ENCODE results near the gene PLA2G4B. TPM values are rescaled to one million over a fixed set of nuclear protein-coding genes. Genes with fewer than 3 reads are reported as not detected.

The PLA2G4B gene
- polyA plus RNA-seq, 1 donor (not counting 4 experiments of a cell fraction or from before 2014, with no cell fraction given) = 8.6 TPM

GRCh38 chr15:41874736-41875135 is 36.1 kb downstream of the PLA2G4B start:
- Histone ChIP-seq H3K79me2 (ENCODE audit: control insufficient read depth, insufficient read depth, low read length) (no peaks in the 10 kb centered on the region), H4K20me1 (ENCODE audit: control insufficient read depth, extremely low read depth, insufficient read depth, low read length) (no peaks in the 10 kb centered on the region), H3K4me2 (ENCODE audit: control insufficient read depth, extremely low read depth, insufficient read depth, low read depth, low read length) (no peak overlapping the region), H3K9me1 (ENCODE audit: control insufficient read depth, extremely low read depth, insufficient read depth, low read length) (no peaks in the 10 kb centered on the region), H2AFZ (ENCODE audit: control insufficient read depth, low read length) (no peak overlapping the region), H3K27me3 (ENCODE audit: control insufficient read depth, extremely low read depth, insufficient read depth, low read length) (peaks cover 14% of the 10 kb centered on the region), H3K9ac (ENCODE audit: control insufficient read depth, extremely low read depth, insufficient read depth, low read length) (no peak overlapping the region), H3K4me1 (ENCODE audit: control insufficient read depth, extremely low read depth, insufficient read depth, low read length) (peaks cover 15% of the 10 kb centered on the region), H3K4me3 (ENCODE audit: control insufficient read depth in 2 of 3, extremely low read depth in 1 of 3, insufficient read depth in 2 of 3, low read depth in 1 of 3, low read length in 3 of 3) (no peak overlapping the region), H3K36me3 (ENCODE audit: control insufficient read depth in 2 of 2, extremely low read depth in 1 of 2, insufficient read depth in 2 of 2, low read length in 2 of 2) (no peaks in the 10 kb centered on the region), H3K27ac (ENCODE audit: control insufficient read depth, insufficient read depth, low read length) (no peak overlapping the region), H3K9me3 (ENCODE audit: control insufficient read depth, low read depth, low read length) (no peaks in the 10 kb centered on the region)
- no peak for FAIRE-seq
- no peak for DNase-seq (ENCODE audit: low read depth, low spot score)
- dilution Hi-C loops (cut with MboI; ENCODE audit: extremely low pct_ligation_motif_present, low sequenced_read_pairs) = no loop called here
- TF ChIP-seq EZH2 (IDR thresholded peaks at IDR 0.05; ENCODE audit: low read length) (no peak), CTCF (optimal IDR thresholded peaks at IDR 0.05 in 1 of 3, IDR thresholded peaks at IDR 0.05 in 1 of 3, conservative IDR thresholded peaks at IDR 0.05 in 1 of 3; ENCODE audit: extremely low read depth in 1 of 3, insufficient read depth in 2 of 3, low read length in 3 of 3) (no peak)

- peaks cover 15% of the 10 kb centered on the region for H3K27me3 ChIP-seq (ENCODE audit: control insufficient read depth, extremely low read depth, insufficient read depth, low read length)
- no peak overlapping the region for H2AFZ ChIP-seq (ENCODE audit: control insufficient read depth, low read length)
- H3K4me1 ChIP-seq (ENCODE audit: control insufficient read depth, extremely low read depth, insufficient read depth, low read length) = peaks cover 4% of the 10 kb centered on the region
- H3K9me1 ChIP-seq (ENCODE audit: control insufficient read depth, extremely low read depth, insufficient read depth, low read length) = no peaks in the 10 kb centered on the region
- FAIRE-seq = no peak
- no peak overlapping the region for H3K27ac ChIP-seq (ENCODE audit: control insufficient read depth, insufficient read depth, low read length)
- no peak overlapping the region for H3K4me3 ChIP-seq (ENCODE audit: control insufficient read depth in 2 of 3, extremely low read depth in 1 of 3, insufficient read depth in 2 of 3, low read depth in 1 of 3, low read length in 3 of 3)
- TF ChIP-seq EZH2 (IDR thresholded peaks at IDR 0.05; ENCODE audit: low read length) (no peak), CTCF (optimal IDR thresholded peaks at IDR 0.05 in 1 of 3, IDR thresholded peaks at IDR 0.05 in 1 of 3, conservative IDR thresholded peaks at IDR 0.05 in 1 of 3; ENCODE audit: extremely low read depth in 1 of 3, insufficient read depth in 2 of 3, low read length in 3 of 3) (no peak)
- no peak for DNase-seq (ENCODE audit: low read depth, low spot score)
- no peak overlapping the region for H3K9ac ChIP-seq (ENCODE audit: control insufficient read depth, extremely low read depth, insufficient read depth, low read length)
- H3K79me2 ChIP-seq (ENCODE audit: control insufficient read depth, insufficient read depth, low read length) = no peaks in the 10 kb centered on the region
- H4K20me1 ChIP-seq (ENCODE audit: control insufficient read depth, extremely low read depth, insufficient read depth, low read length) = no peaks in the 10 kb centered on the region
- no peaks in the 10 kb centered on the region for H3K9me3 ChIP-seq (ENCODE audit: control insufficient read depth, low read depth, low read length)
- dilution Hi-C loops (cut with MboI; ENCODE audit: extremely low pct_ligation_motif_present, low sequenced_read_pairs) = no loop called here
- H3K4me2 ChIP-seq (ENCODE audit: control insufficient read depth, extremely low read depth, insufficient read depth, low read depth, low read length) = no peak overlapping the region
- H3K36me3 ChIP-seq (ENCODE audit: control insufficient read depth in 2 of 2, extremely low read depth in 1 of 2, insufficient read depth in 2 of 2, low read length in 2 of 2) = no peaks in the 10 kb centered on the region
Observed at GRCh38 chr15:41876007-41876406, 37.4 kb downstream of the PLA2G4B start.

Data from keratinocyte (primary cell).